PC-3 (cell line): ENCODE measurements around the gene NOL9.

ENCODE experiments used
- EZH2 ChIP-seq: fragments of 300-600 bp; sonication (generic); IDR thresholded peaks from one replicate; pipeline ENCODE4 v1.6.1; 2017; ENCODE audit warnings: antibody characterized with exemption, mild to moderate bottlenecking, low read length; ENCODE audit not compliant: unreplicated experiment
- TF ChIP-seq, protein P1 (sequence below): fragments of 300-600 bp; sonication (generic); conservative IDR thresholded peaks from 2 replicates; pipeline ENCODE4 v1.5.1; 2017; ENCODE audit warnings: antibody characterized with exemption, low read depth, mild to moderate bottlenecking, low read length

GRCh38 chr1:6574818-6575217 lies 20.5 kb upstream of the NOL9 start:
- TF ChIP-seq, protein P1, sequence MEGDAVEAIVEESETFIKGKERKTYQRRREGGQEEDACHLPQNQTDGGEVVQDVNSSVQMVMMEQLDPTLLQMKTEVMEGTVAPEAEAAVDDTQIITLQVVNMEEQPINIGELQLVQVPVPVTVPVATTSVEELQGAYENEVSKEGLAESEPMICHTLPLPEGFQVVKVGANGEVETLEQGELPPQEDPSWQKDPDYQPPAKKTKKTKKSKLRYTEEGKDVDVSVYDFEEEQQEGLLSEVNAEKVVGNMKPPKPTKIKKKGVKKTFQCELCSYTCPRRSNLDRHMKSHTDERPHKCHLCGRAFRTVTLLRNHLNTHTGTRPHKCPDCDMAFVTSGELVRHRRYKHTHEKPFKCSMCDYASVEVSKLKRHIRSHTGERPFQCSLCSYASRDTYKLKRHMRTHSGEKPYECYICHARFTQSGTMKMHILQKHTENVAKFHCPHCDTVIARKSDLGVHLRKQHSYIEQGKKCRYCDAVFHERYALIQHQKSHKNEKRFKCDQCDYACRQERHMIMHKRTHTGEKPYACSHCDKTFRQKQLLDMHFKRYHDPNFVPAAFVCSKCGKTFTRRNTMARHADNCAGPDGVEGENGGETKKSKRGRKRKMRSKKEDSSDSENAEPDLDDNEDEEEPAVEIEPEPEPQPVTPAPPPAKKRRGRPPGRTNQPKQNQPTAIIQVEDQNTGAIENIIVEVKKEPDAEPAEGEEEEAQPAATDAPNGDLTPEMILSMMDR: no peak
- no peak for TF ChIP-seq EZH2
